HepG2 (cell line): Measurements from ENCODE around the gene RIPK1. TPM values are rescaled to one million over a fixed set of nuclear protein-coding genes. Genes with fewer than 3 reads are reported as not detected.

Source experiments
- IRX3 ChIP-seq: sonication (generic); formaldehyde crosslinking; IDR thresholded peaks from 2 replicates; pipeline ENCODE4 v1.8.1; 2023; ENCODE audit warnings: mild to moderate bottlenecking, low read depth, missing genetic modification reagents, borderline replicate concordance
- KLF13 ChIP-seq: sonication (generic); formaldehyde crosslinking; IDR thresholded peaks from 2 replicates; pipeline ENCODE4 v1.4.0; 2020; ENCODE audit warnings: mild to moderate bottlenecking, missing genetic modification reagents
- KLF9 ChIP-seq: IDR thresholded peaks from 2 replicates; pipeline ENCODE4 v1.6.1; 2016; ENCODE audit warnings: low read depth
- MAX ChIP-seq: IDR thresholded peaks from 2 replicates; pipeline ENCODE4 v1.6.1; 2012; ENCODE audit warnings: inconsistent platforms
- SKIL ChIP-seq: sonication (generic); formaldehyde crosslinking; IDR thresholded peaks from 2 replicates; pipeline ENCODE4 v1.8.0; 2022; ENCODE audit warnings: missing genetic modification reagents, mild to moderate bottlenecking, moderate library complexity, borderline replicate concordance
- ZBTB4 ChIP-seq: sonication (generic); formaldehyde crosslinking; IDR thresholded peaks from 2 replicates; pipeline ENCODE4 v1.4.0; 2020; ENCODE audit warnings: missing genetic modification reagents, mild to moderate bottlenecking, borderline replicate concordance
- ZFX ChIP-seq: sonication (generic); formaldehyde crosslinking; IDR thresholded peaks from 2 replicates; pipeline ENCODE4 v1.4.0; 2020; ENCODE audit warnings: mild to moderate bottlenecking, low read depth, missing genetic modification reagents, moderate library complexity
- ZNF235 ChIP-seq: sonication (generic); formaldehyde crosslinking; IDR thresholded peaks from 2 replicates; pipeline ENCODE4 v1.8.1; 2023; ENCODE audit warnings: mild to moderate bottlenecking, missing genetic modification reagents, borderline replicate concordance
- ZNF512 ChIP-seq: sonication (generic); formaldehyde crosslinking; IDR thresholded peaks from 2 replicates; pipeline ENCODE4 v1.4.0; 2020; ENCODE audit warnings: mild to moderate bottlenecking, missing genetic modification reagents
- ZNF572 ChIP-seq: sonication (generic); formaldehyde crosslinking; IDR thresholded peaks from 2 replicates; pipeline ENCODE4 v1.5.1; 2020; ENCODE audit warnings: mild to moderate bottlenecking, missing genetic modification reagents
- ZNF574 ChIP-seq: sonication (generic); formaldehyde crosslinking; IDR thresholded peaks from 2 replicates; pipeline ENCODE4 v1.4.0; 2020; ENCODE audit warnings: missing genetic modification reagents
- ZNF687 ChIP-seq: sonication (generic); formaldehyde crosslinking; IDR thresholded peaks from 2 replicates; pipeline ENCODE4 v1.5.1; 2020; ENCODE audit warnings: mild to moderate bottlenecking, missing genetic modification reagents, moderate library complexity
- polyA plus RNA-seq, 8 experiments: library from polyadenylated mRNA; depleted of rRNA in 3 of 8; stranded (reverse) in 7 of 8; unstranded in 1 of 8; fragments of >200 nt; fragmentation: Illumina TruSeq in 4 of 8; extraction: Trizol in 4 of 8; gene quantifications; 2 replicates each; pipeline versions ENCODE4 v1.2.1 to v1.2.3, GENCODE V29; 2011 to 2016; ENCODE audit warnings: low read depth in 4 of 8, missing spikeins in 1 of 8, mixed read lengths in 1 of 8; ENCODE audit not compliant: insufficient read depth in 1 of 8
- total RNA-seq, 5 experiments: library from RNA; depleted of rRNA; stranded (reverse); fragments of >200 nt; fragmentation: Illumina TruSeq; extraction: Trizol; gene quantifications; 2 replicates each; pipeline ENCODE4 v1.2.3, GENCODE V29; 2016; ENCODE audit warnings: low read depth in 1 of 5

Gene RIPK1
- total and polyA plus RNA-seq, 2 of the 13 experiments (the other 11 are each of a cell fraction or from before 2014, with no cell fraction given): 9.0 to 10.3 TPM

- TF ChIP-seq ZBTB4: peak; percentile 79; the same call in 1 of the 2 replicates
- TF ChIP-seq ZNF235 (CRISPR knock-in tag): no peak
- peak; percentile 75; the same call in 1 of the 2 replicates for TF ChIP-seq ZNF512 (CRISPR knock-in tag)
- TF ChIP-seq IRX3 (CRISPR knock-in tag): no peak
- peak; percentile 55; the same call in 1 of the 2 replicates for TF ChIP-seq ZFX (CRISPR knock-in tag)
- TF ChIP-seq KLF9 (CRISPR knock-in tag): peak; percentile 79; the same call in 1 of the 2 replicates
- peak; percentile 71 for TF ChIP-seq MAX
- TF ChIP-seq ZNF687 (CRISPR knock-in tag): peak; percentile 60
- TF ChIP-seq ZNF574 (CRISPR knock-in tag): 0 out of 2 replicates have a peak, but pooled peaks have one; percentile 13
- peak; percentile 43; the same call in 1 of the 2 replicates for TF ChIP-seq SKIL
- TF ChIP-seq KLF13 (CRISPR knock-in tag): peak; percentile 72; the same call in 1 of the 2 replicates
- TF ChIP-seq ZNF572: 0 out of 2 replicates have a peak, but pooled peaks have one; percentile 86
These were observed 40.6 kb downstream of the RIPK1 start (continued) for GRCh38 chr6:3108746-3109414.
